GM23248 (cell line): ENCODE results near the gene LMX1B. TPM values are rescaled to one million over a fixed set of nuclear protein-coding genes. Genes with fewer than 3 reads are reported as not detected.
"Not testable (repeated sequence)": the region's sequence is repeated elsewhere in the genome, so short reads cannot be mapped to it uniquely, and the experiment has no call there.

Experiments
- DNase-seq: peaks from one replicate; pipeline ENCODE4 v3.0.0-alpha.2; 2015
- H2AFZ ChIP-seq: fragments of 200-600 bp; sonication (generic); 2 replicates; pipeline ENCODE4 v1.6.1; 2016; ENCODE audit warnings: antibody characterized with exemption
- H3F3A ChIP-seq: fragments of 200-600 bp; sonication (generic); 2 replicates; pipeline ENCODE4 v1.6.1; 2016; ENCODE audit warnings: mild to moderate bottlenecking, antibody characterized with exemption, mixed run types; ENCODE audit not compliant: insufficient read depth
- H3K27ac ChIP-seq: fragments of 200-600 bp; sonication (generic); 2 replicates; pipeline ENCODE4 v1.5.1; 2016; ENCODE audit warnings: mild to moderate bottlenecking
- H3K27me3 ChIP-seq: fragments of 200-600 bp; sonication (generic); replicated peaks from 2 replicates; pipeline ENCODE4 v1.6.1; 2016; ENCODE audit warnings: mild to moderate bottlenecking; ENCODE audit not compliant: insufficient read depth
- H3K36me3 ChIP-seq: fragments of 200-600 bp; sonication (generic); 2 replicates; pipeline ENCODE4 v1.6.1; 2016; ENCODE audit warnings: low read depth, mild to moderate bottlenecking
- H3K4me1 ChIP-seq: fragments of 200-600 bp; sonication (generic); 2 replicates; pipeline ENCODE4 v1.6.1; 2016; ENCODE audit warnings: mild to moderate bottlenecking; ENCODE audit not compliant: insufficient read depth
- H3K4me2 ChIP-seq: fragments of 200-600 bp; sonication (generic); one replicate; pipeline ENCODE4 v1.6.1; 2016; ENCODE audit warnings: mild to moderate bottlenecking; ENCODE audit not compliant: unreplicated experiment
- H3K4me3 ChIP-seq: fragments of 200-600 bp; sonication (generic); 2 replicates; pipeline ENCODE4 v1.5.1; 2016; ENCODE audit warnings: mild to moderate bottlenecking
- H3K79me2 ChIP-seq: fragments of 200-600 bp; sonication (generic); 2 replicates; pipeline ENCODE4 v1.6.1; 2016; ENCODE audit warnings: mild to moderate bottlenecking; ENCODE audit not compliant: insufficient read depth
- H3K9ac ChIP-seq: fragments of 200-600 bp; sonication (generic); 2 replicates; pipeline ENCODE4 v1.6.1; 2016; ENCODE audit warnings: mild to moderate bottlenecking
- H3K9me2 ChIP-seq: fragments of 200-600 bp; sonication (generic); 2 replicates; pipeline ENCODE4 v1.6.1; 2016; ENCODE audit warnings: mixed run types, mild to moderate bottlenecking, moderate library complexity; ENCODE audit not compliant: insufficient read depth
- H3K9me3 ChIP-seq: fragments of 200-600 bp; sonication (generic); one replicate; pipeline ENCODE4 v1.6.1; 2017; ENCODE audit warnings: low read depth
- H4K20me1 ChIP-seq: fragments of 200-600 bp; sonication (generic); 2 replicates; pipeline ENCODE4 v1.6.0; 2016; ENCODE audit not compliant: insufficient read depth
- EZH2 ChIP-seq: fragments of 200-600 bp; sonication (generic); IDR thresholded peaks from 2 replicates; pipeline ENCODE4 v1.6.1; 2018; ENCODE audit warnings: antibody characterized with exemption, mild to moderate bottlenecking; ENCODE audit not compliant: insufficient read depth, poor library complexity, severe bottlenecking
- EZH2phosphoT487 ChIP-seq: fragments of 200-600 bp; sonication (generic); IDR thresholded peaks from 2 replicates; pipeline ENCODE4 v1.6.1; 2018; ENCODE audit warnings: antibody characterized with exemption, moderate library complexity, mild to moderate bottlenecking, low read depth; ENCODE audit not compliant: insufficient read depth
- WGBS, 2 experiments: methylation state at CpG; one replicate each; pipeline ENCODE4 v1.1.6; 2015 to 2017; ENCODE audit warnings: low lambda C conversion rate in 2 of 2, low coverage in 1 of 2; ENCODE audit errors: missing lambda C conversion rate in 2 of 2; 5-methylcytosine and 5-hydroxymethylcytosine counted together
- in situ Hi-C: fragments of 300-500 bp; cut with MboI; formaldehyde crosslinking; loops from 2 replicates; pipeline ENCODE4 v1.15.0; 2020
- polyA plus RNA-seq: library from polyadenylated mRNA; unstranded; fragments of >200 nt; fragmentation: Nextera tagmentation; extraction: Ambion mirVana; gene quantifications from 2 replicates; pipeline ENCODE4 v1.2.1, GENCODE V29; 2016
- total RNA-seq: library from RNA; depleted of rRNA; stranded (reverse); fragments of >200 nt; shearing (Covaris generic); gene quantifications from 2 replicates; pipeline ENCODE4 v1.2.3, GENCODE V29; 2014

The LMX1B gene
- total and polyA plus RNA-seq, 2 experiments from 2014 or later: not detected

GRCh38 chr9:126706698-126707053 is 92.9 kb downstream of the LMX1B start:
- H3K4me2 ChIP-seq: no peak overlapping the region
- H2AFZ ChIP-seq: no peak overlapping the region
- no peaks in the 10 kb centered on the region for H3K9me3 ChIP-seq
- H3K79me2 ChIP-seq: no peaks in the 10 kb centered on the region
- H3F3A ChIP-seq: peaks cover 9% of the 10 kb centered on the region; the same call in 1 of the 2 replicates
- H4K20me1 ChIP-seq: no peaks in the 10 kb centered on the region
- in situ Hi-C loops: no loop called here
- WGBS, 2 experiments: 66 to 70% methylated on average over 5 of the region's 5 CpGs
- H3K27me3 ChIP-seq: peaks cover 23% of the 10 kb centered on the region
- no peak for DNase-seq
- TF ChIP-seq EZH2 (no peak), EZH2phosphoT487 (no peak)
- no peak overlapping the region for H3K4me3 ChIP-seq
- H3K27ac ChIP-seq: no peak overlapping the region
- H3K9me2 ChIP-seq: no peaks in the 10 kb centered on the region
- H3K9ac ChIP-seq: no peak overlapping the region
- H3K4me1 ChIP-seq: peaks cover 10% of the 10 kb centered on the region; the same call in 1 of the 2 replicates
- H3K36me3 ChIP-seq: no peaks in the 10 kb centered on the region

GRCh38 chr9:126707083-126707482 is 93.4 kb downstream of the LMX1B start:
- peaks cover 9% of the 10 kb centered on the region; the same call in 1 of the 2 replicates for H3F3A ChIP-seq
- H3K4me2 ChIP-seq: no peak overlapping the region
- H4K20me1 ChIP-seq: no peaks in the 10 kb centered on the region
- H3K27ac ChIP-seq: no peak overlapping the region
- peaks cover 19% of the 10 kb centered on the region for H3K27me3 ChIP-seq
- H3K9me2 ChIP-seq: no peaks in the 10 kb centered on the region
- H3K9me3 ChIP-seq: no peaks in the 10 kb centered on the region
- no peaks in the 10 kb centered on the region for H3K36me3 ChIP-seq
- TF ChIP-seq EZH2 (no peak), EZH2phosphoT487 (no peak)
- H3K79me2 ChIP-seq: no peaks in the 10 kb centered on the region
- in situ Hi-C loops: no loop called here
- DNase-seq: no peak
- H3K9ac ChIP-seq: no peak overlapping the region
- no peak overlapping the region for H2AFZ ChIP-seq
- peaks cover 10% of the 10 kb centered on the region; the same call in 1 of the 2 replicates for H3K4me1 ChIP-seq
- H3K4me3 ChIP-seq: no peak overlapping the region
- WGBS, 2 experiments: 55 to 66% methylated on average over 4 of the region's 4 CpGs

DNA sequence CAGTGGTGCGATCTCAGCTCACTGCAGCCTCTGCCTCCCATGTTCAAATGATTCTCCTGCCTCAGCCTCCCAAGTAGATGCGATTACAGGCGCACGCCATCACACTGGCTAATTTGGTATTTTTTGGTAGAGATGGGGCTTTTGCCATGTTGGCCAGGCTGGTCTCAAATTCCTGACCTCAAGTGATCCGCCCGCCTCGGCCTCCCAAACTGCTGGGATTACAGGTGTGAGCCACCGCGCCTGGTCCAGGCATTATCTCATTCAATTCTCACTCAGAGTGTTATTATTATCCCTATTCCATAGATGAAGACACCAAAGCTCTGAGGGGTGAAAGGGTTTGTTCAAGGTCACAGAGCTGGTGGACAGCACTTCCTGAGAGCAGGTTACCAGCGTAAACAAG is 94.0 kb downstream of the LMX1B start:
- H3K9ac ChIP-seq, H3F3A ChIP-seq, H3K79me2 ChIP-seq, DNase-seq, H3K4me2 ChIP-seq, H4K20me1 ChIP-seq, H3K9me3 ChIP-seq, H3K9me2 ChIP-seq, H3K36me3 ChIP-seq, H3K27ac ChIP-seq, in situ Hi-C loops, H2AFZ ChIP-seq, H3K4me3 ChIP-seq: not testable (repeated sequence)
- H3K27me3 ChIP-seq: peaks cover 14% of the 10 kb centered on the region
- WGBS, 2 experiments: 90 to 91% methylated on average over 10 of the region's 10 CpGs
- H3K4me1 ChIP-seq: peaks cover 10% of the 10 kb centered on the region; the same call in 1 of the 2 replicates

- Histone ChIP-seq H2AFZ (no peak overlapping the region), H4K20me1 (no peaks in the 10 kb centered on the region), H3K4me3 (no peak overlapping the region), H3K27me3 (peaks cover 9% of the 10 kb centered on the region; the same call in 1 of the 2 replicates), H3K4me2 (no peak overlapping the region), H3K9me2 (no peaks in the 10 kb centered on the region), H3K9me3 (no peaks in the 10 kb centered on the region), H3K79me2 (no peaks in the 10 kb centered on the region), H3K4me1 (peaks cover 10% of the 10 kb centered on the region; the same call in 1 of the 2 replicates), H3K36me3 (no peaks in the 10 kb centered on the region), H3K9ac (no peak overlapping the region), H3F3A (peaks cover 9% of the 10 kb centered on the region; the same call in 1 of the 2 replicates), H3K27ac (no peak overlapping the region)
- in situ Hi-C loops: no loop called here
- WGBS, 2 experiments: 51 to 63% methylated on average over 4 of the region's 4 CpGs
- DNase-seq: no peak
- TF ChIP-seq EZH2 (no peak), EZH2phosphoT487 (no peak)
Observed at GRCh38 chr9:126708178-126708577, 94.5 kb downstream of the LMX1B start.

GRCh38 chr9:126709241-126709640 is 95.5 kb downstream of the LMX1B start:
- WGBS, 2 experiments: 78 to 90% methylated on average over 3 of the region's 3 CpGs

More at GRCh38 chr9:126709241-126709640, 95.5 kb downstream of the LMX1B start:
- Histone ChIP-seq H3F3A (peaks cover 9% of the 10 kb centered on the region; the same call in 1 of the 2 replicates), H3K4me2 (no peak overlapping the region), H3K4me3 (no peak overlapping the region), H3K36me3 (no peaks in the 10 kb centered on the region), H3K27ac (no peak overlapping the region), H3K27me3 (peaks cover 17% of the 10 kb centered on the region), H2AFZ (no peak overlapping the region), H3K4me1 (peaks cover 9% of the 10 kb centered on the region; the same call in 1 of the 2 replicates), H3K79me2 (no peaks in the 10 kb centered on the region), H3K9me2 (no peaks in the 10 kb centered on the region), H4K20me1 (no peaks in the 10 kb centered on the region), H3K9ac (no peak overlapping the region), H3K9me3 (no peaks in the 10 kb centered on the region)
- DNase-seq: no peak
- TF ChIP-seq EZH2phosphoT487 (no peak), EZH2 (no peak)
- in situ Hi-C loops: no loop called here
